CD4-positive, alpha-beta memory T cell (primary cell): ENCODE measurements around the gene SNTG2. TPM values are rescaled to one million over a fixed set of nuclear protein-coding genes. Genes with fewer than 3 reads are reported as not detected.

Experiments
- CTCF ChIA-PET: fragments of 350-600 bp; sonication (Branson Sonifier 250); formaldehyde crosslinking; loops from one replicate; lab custom pipeline; 2021; ENCODE audit warnings: inconsistent platforms; ENCODE audit not compliant: partially characterized antibody; lab: Charles Lee
- POLR2A ChIA-PET: fragments of 350-600 bp; sonication (Branson Sonifier 250); formaldehyde crosslinking; loops from one replicate; lab custom pipeline; 2021; ENCODE audit not compliant: partially characterized antibody; lab: Charles Lee
- DNase-seq, 5 donors: peaks; one replicate each; pipeline versions ENCODE4 v3.0.0 to v3.0.0-alpha.2; 2020 to 2022; ENCODE audit warnings: mixed read lengths in 1 of 5
- H3K27ac ChIP-seq: one replicate; pipeline ENCODE4 v1.7.0; 2013; ENCODE audit warnings: low read depth, low read length
- H3K27me3 ChIP-seq: 2 replicates; pipeline ENCODE4 v1.7.0; 2013; ENCODE audit warnings: mild to moderate bottlenecking, low read length, moderate library complexity; ENCODE audit not compliant: insufficient read depth
- H3K36me3 ChIP-seq: 2 replicates; pipeline ENCODE4 v1.7.0; 2013; ENCODE audit warnings: mild to moderate bottlenecking, low read length, moderate library complexity; ENCODE audit not compliant: insufficient read depth
- H3K4me1 ChIP-seq: 2 replicates; pipeline ENCODE4 v1.7.0; 2013; ENCODE audit warnings: mild to moderate bottlenecking, low read length, moderate library complexity; ENCODE audit not compliant: insufficient read depth
- H3K4me3 ChIP-seq, 2 donors: one replicate each; pipeline ENCODE4 v1.7.0; 2013; ENCODE audit warnings: low read length in 2 of 2, mild to moderate bottlenecking in 1 of 2
- H3K9me3 ChIP-seq, 2 donors: one replicate each; pipeline ENCODE4 v1.7.0; 2013; ENCODE audit warnings: low read length in 2 of 2, control low read depth in 1 of 2; ENCODE audit not compliant: control insufficient read depth in 1 of 2
- H3K27ac Mint-ChIP-seq, 7 donors: one replicate each; pipeline ENCODE4 v1.8.0; 2020 to 2021; ENCODE audit warnings: mixed read lengths in 7 of 7, mild to moderate bottlenecking in 6 of 7, inconsistent platforms in 3 of 7, moderate library complexity in 3 of 7
- H3K27me3 Mint-ChIP-seq, 2 donors: one replicate each; pipeline ENCODE4 v1.8.0; 2020 to 2021; ENCODE audit warnings: mixed read lengths in 2 of 2
- H3K36me3 Mint-ChIP-seq, 2 donors: one replicate each; pipeline ENCODE4 v1.8.0; 2020 to 2021; ENCODE audit warnings: mixed read lengths in 2 of 2, inconsistent platforms in 1 of 2, mild to moderate bottlenecking in 1 of 2
- H3K4me1 Mint-ChIP-seq, 4 donors: one replicate each; pipeline ENCODE4 v1.8.0; 2020 to 2021; ENCODE audit warnings: mixed read lengths in 4 of 4, mild to moderate bottlenecking in 1 of 4
- H3K4me3 Mint-ChIP-seq, 8 donors: one replicate each; pipeline ENCODE4 v1.8.0; 2020 to 2021; ENCODE audit warnings: mixed read lengths in 8 of 8, mild to moderate bottlenecking in 7 of 8, moderate library complexity in 6 of 8, inconsistent platforms in 3 of 8
- H3K9me3 Mint-ChIP-seq, 8 donors: one replicate each; pipeline ENCODE4 v1.8.0; 2020 to 2021; ENCODE audit warnings: mixed read lengths in 8 of 8, mild to moderate bottlenecking in 5 of 8, inconsistent platforms in 3 of 8, moderate library complexity in 1 of 8
- intact Hi-C: fragments of 100-400 bp; cut with micrococcal nuclease; formaldehyde crosslinking; loops from one replicate; pipeline ENCODE4 v1.15.1; 2023
- polyA plus RNA-seq, 2 donors: library from polyadenylated mRNA; unstranded; fragments of 300-500 nt; fragmentation: Illumina TruSeq; gene quantifications; one replicate each; pipeline ENCODE4 v1.2.3, GENCODE V29; 2021
- total RNA-seq, 2 experiments: library from RNA; stranded (reverse); gene quantifications; one replicate each; pipeline ENCODE4 v1.2.3, GENCODE V29; 2021

Gene SNTG2
- total and polyA plus RNA-seq, 4 experiments from 2014 or later, result 0.55 to 1.3 (median 0.96) TPM; not detected in 1

DNA sequence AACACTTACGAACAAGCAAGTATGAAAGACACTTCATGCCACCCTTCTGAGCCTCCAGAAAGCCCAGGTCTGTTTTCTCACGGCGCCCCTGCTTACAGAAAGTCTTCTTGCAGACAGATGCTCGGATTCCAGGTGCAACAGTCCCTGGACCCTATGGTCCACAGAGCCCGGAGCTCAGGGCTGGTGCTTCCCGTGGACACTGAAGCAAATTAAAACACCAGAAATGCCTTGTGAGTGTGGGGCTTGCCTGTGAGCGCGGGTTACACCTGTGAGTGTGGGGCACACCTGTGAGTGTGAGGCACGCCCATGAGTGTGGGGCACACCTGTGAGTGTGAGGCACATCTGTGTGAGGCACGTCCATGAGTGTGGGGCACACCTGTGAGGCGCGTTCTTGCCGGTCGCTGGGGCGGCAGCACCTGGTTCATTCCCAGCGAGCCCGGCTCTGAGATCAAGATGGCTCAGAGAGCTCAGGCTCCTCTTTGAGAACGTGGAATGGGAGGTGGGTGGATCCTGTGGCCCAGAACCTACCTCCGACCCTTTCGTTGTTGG is 257.4 kb downstream of the SNTG2 start:
- Histone ChIP-seq H3K4me1 (no peaks in the 10 kb centered on the region), H3K27me3 (no peaks in the 10 kb centered on the region), H3K9me3 (no peaks in the 10 kb centered on the region), H3K27ac (no peak overlapping the region), H3K4me3 (no peak overlapping the region), H3K36me3 (no peaks in the 10 kb centered on the region)
- no peak for DNase-seq
- no peak overlapping the region for H3K27ac Mint-ChIP-seq
- intact Hi-C loops, result no loop called here
- H3K4me1 Mint-ChIP-seq, result peaks cover 0 to 8% (median under 1%) of the 10 kb centered on the region in 4 donors
- POLR2A ChIA-PET, result no interaction called here
- no peak overlapping the region for H3K4me3 Mint-ChIP-seq
- H3K36me3 Mint-ChIP-seq, result peaks cover 0 to 2% of the 10 kb centered on the region in 2 donors
- peaks cover 0 to 9% (median 5%) of the 10 kb centered on the region in 8 donors for H3K9me3 Mint-ChIP-seq
- H3K27me3 Mint-ChIP-seq, result no peaks in the 10 kb centered on the region
- CTCF ChIA-PET, result no interaction called here

DNA sequence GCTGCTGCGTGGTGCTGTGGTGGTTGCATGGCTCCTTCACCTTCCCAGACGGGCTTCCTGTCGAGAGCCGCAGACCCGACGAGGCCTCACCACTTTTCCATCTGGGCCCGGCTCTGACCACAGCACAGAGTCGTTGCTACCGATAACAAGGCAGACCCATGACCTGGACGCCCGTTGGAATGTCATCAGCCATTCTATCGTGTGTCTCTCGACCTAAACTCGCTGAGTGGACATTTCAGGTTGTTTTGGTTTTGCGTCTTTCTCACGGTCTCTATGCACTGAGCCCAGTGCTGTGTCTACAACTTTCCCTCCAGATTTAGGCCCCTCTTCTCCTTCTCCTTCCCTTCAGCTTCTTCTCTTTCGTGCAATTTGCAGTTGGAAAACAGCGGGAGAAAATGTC is 257.9 kb downstream of the SNTG2 start:
- H3K27me3 Mint-ChIP-seq, result no peaks in the 10 kb centered on the region
- H3K4me1 Mint-ChIP-seq, result peaks cover 0 to 8% (median under 1%) of the 10 kb centered on the region in 4 donors
- H3K9me3 Mint-ChIP-seq, result peaks cover 0 to 13% (median 6%) of the 10 kb centered on the region in 8 donors
- CTCF ChIA-PET, result no interaction called here
- H3K4me3 Mint-ChIP-seq, result no peak overlapping the region
- no peaks in the 10 kb centered on the region for H3K36me3 ChIP-seq
- no peaks in the 10 kb centered on the region for H3K4me1 ChIP-seq
- H3K4me3 ChIP-seq, result no peak overlapping the region
- DNase-seq, result no peak
- POLR2A ChIA-PET, result no interaction called here
- intact Hi-C loops, result no loop called here
- H3K9me3 ChIP-seq, result no peaks in the 10 kb centered on the region
- no peak overlapping the region for H3K27ac Mint-ChIP-seq
- H3K36me3 Mint-ChIP-seq, result peaks cover 0 to 2% of the 10 kb centered on the region in 2 donors
- no peak overlapping the region for H3K27ac ChIP-seq
- no peaks in the 10 kb centered on the region for H3K27me3 ChIP-seq

DNA sequence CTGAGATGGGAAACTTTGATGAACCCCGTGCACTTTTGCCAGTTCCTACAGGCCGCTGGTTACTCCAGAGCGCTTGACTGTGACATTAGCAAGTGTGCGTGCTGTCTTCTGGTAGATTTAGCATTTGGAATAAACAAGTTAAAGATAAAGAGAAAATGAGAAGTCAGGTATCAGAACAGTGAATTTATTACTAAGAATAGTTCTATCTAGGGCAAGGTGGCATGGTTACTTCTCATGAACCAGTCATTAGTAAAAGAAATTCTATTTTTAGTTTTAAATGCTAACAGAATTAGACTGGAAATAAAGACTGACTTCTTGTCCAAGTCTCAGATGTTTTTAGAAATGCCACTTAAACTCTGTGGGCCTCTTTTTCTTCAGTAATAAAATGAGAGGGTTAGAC is 258.6 kb downstream of the SNTG2 start:
- H3K4me1 Mint-ChIP-seq, result peaks cover 0 to 8% (median under 1%) of the 10 kb centered on the region in 4 donors

DNA sequence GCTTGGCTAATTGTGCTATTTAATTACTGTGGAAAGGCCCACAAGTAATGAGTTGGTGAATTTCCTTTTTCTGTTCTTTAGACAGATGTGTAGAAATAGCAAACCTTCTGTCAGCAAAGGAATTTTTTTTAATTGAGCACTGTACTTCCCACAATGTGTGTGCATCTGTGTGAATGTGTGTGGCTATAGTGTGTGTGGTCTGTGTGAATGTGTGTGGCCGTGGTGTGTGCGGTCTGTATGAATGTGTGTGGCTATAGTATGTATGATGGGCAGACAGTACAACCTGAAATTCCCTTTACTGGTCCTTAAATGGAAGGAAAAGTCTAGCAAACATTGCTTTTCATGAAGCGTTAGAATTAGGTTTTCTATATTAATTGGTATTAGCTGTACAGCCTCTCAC is 259.1 kb downstream of the SNTG2 start:
- H3K27ac Mint-ChIP-seq, result no peak overlapping the region
- intact Hi-C loops, result no loop called here
- H3K36me3 Mint-ChIP-seq, result peaks cover 0 to 2% of the 10 kb centered on the region in 2 donors
- H3K4me1 Mint-ChIP-seq, result peaks cover 0 to 8% (median under 1%) of the 10 kb centered on the region in 4 donors
- Histone ChIP-seq H3K36me3 (no peaks in the 10 kb centered on the region), H3K4me3 (no peak overlapping the region), H3K9me3 (no peaks in the 10 kb centered on the region), H3K4me1 (no peaks in the 10 kb centered on the region), H3K27ac (no peak overlapping the region), H3K27me3 (no peaks in the 10 kb centered on the region)
- no peak overlapping the region for H3K4me3 Mint-ChIP-seq
- POLR2A ChIA-PET, result no interaction called here
- CTCF ChIA-PET, result no interaction called here
- DNase-seq, result no peak
- no peaks in the 10 kb centered on the region for H3K27me3 Mint-ChIP-seq
- H3K9me3 Mint-ChIP-seq, result peaks cover 0 to 24% (median 15%) of the 10 kb centered on the region in 8 donors

More for the DNA sequence above, 258.6 kb downstream of the SNTG2 start:
- Mint-ChIP-seq H3K9me3 (peaks cover 0 to 20% (median 12%) of the 10 kb centered on the region in 8 donors), H3K27ac (no peak overlapping the region), H3K36me3 (peaks cover 0 to 2% of the 10 kb centered on the region in 2 donors), H3K27me3 (no peaks in the 10 kb centered on the region), H3K4me3 (no peak overlapping the region)
- no peaks in the 10 kb centered on the region for H3K9me3 ChIP-seq
- H3K27me3 ChIP-seq, result no peaks in the 10 kb centered on the region
- intact Hi-C loops, result no loop called here
- DNase-seq, result no peak
- H3K4me1 ChIP-seq, result no peaks in the 10 kb centered on the region
- no peaks in the 10 kb centered on the region for H3K36me3 ChIP-seq
- H3K4me3 ChIP-seq, result no peak overlapping the region
- no peak overlapping the region for H3K27ac ChIP-seq
- CTCF ChIA-PET, result no interaction called here
- POLR2A ChIA-PET, result no interaction called here

DNA sequence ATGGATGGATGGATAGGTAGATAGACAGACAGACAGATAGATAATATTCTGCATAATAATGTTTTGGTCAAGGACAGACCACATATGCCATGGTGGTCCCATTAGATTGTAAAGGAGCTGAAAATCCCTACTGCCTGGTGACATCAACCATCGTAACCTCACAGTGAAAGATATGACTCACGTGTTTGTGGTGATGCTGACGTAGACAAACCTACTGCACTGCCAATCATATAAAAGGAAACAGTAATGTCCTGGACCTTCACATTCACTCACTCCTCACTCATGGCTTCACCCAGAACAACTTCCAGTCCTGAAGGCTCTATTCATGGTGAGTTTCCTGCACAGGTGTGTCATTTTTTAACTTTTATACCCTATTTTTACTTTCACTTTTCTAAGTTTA is 259.7 kb downstream of the SNTG2 start:
- Mint-ChIP-seq H3K4me3 (no peak overlapping the region), H3K27ac (no peak overlapping the region)
- POLR2A ChIA-PET, result no interaction called here

DNA sequence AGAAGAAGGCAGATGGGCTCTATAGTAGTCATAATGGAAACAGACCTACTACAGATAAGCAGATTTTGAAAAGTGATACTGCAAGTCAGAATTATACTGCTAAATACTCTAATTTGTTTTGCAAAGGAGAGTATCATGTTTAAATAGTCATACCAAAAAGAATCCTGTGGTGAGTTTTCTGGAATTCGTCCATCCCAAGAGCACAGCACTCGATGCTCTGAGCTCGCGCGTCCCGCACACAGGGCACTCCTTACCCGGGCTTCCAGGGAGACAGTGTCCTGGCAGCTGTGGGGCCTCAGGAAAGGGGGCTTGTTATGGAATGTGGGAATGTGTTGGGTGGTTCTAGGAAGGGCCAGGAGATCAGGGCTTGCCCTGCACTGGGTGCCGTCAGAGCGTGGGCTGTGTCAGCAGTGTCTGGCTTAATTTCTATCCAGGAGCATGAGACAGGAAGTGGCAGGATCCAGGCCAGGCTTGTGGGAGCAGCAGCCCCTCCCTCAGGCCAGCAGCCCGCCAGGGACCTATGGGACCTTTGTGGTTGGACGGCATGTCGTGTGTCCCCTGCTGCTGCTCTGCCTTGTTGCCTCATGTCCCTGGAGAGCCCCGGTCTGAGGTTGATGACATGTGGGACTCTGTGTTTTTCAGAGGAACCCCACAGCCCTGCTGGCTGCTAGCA is 269.4 kb downstream of the SNTG2 start:
- H3K4me1 ChIP-seq, result no peaks in the 10 kb centered on the region
- Mint-ChIP-seq H3K27ac (no peak overlapping the region), H3K4me1 (peaks cover 0 to 1% (median 0%) of the 10 kb centered on the region in 4 donors), H3K36me3 (peaks cover 0 to 1% of the 10 kb centered on the region in 2 donors), H3K9me3 (peaks cover under 1 to 6% (median 4%) of the 10 kb centered on the region in 8 donors), H3K27me3 (peaks cover 0 to 4% of the 10 kb centered on the region in 2 donors), H3K4me3 (no peak overlapping the region)
- no peaks in the 10 kb centered on the region for H3K36me3 ChIP-seq
- no peaks in the 10 kb centered on the region for H3K27me3 ChIP-seq
- no peak overlapping the region for H3K27ac ChIP-seq
- DNase-seq, result no peak
- POLR2A ChIA-PET, result no interaction called here
- intact Hi-C loops, result no loop called here
- H3K9me3 ChIP-seq, result no peaks in the 10 kb centered on the region
- CTCF ChIA-PET, result no interaction called here
- H3K4me3 ChIP-seq, result no peak overlapping the region

More for the DNA sequence above, 259.7 kb downstream of the SNTG2 start:
- no peak overlapping the region for H3K27ac ChIP-seq
- no peaks in the 10 kb centered on the region for H3K36me3 ChIP-seq
- no peak overlapping the region for H3K4me3 ChIP-seq
- intact Hi-C loops, result no loop called here
- H3K9me3 ChIP-seq, result no peaks in the 10 kb centered on the region
- H3K27me3 ChIP-seq, result no peaks in the 10 kb centered on the region
- CTCF ChIA-PET, result no interaction called here
- Mint-ChIP-seq H3K27me3 (no peaks in the 10 kb centered on the region), H3K9me3 (peaks cover 3 to 29% (median 18%) of the 10 kb centered on the region in 8 donors), H3K4me1 (peaks cover 0 to 8% (median under 1%) of the 10 kb centered on the region in 4 donors), H3K36me3 (peaks cover 0 to 2% of the 10 kb centered on the region in 2 donors)
- DNase-seq, result no peak
- H3K4me1 ChIP-seq, result no peaks in the 10 kb centered on the region

DNA sequence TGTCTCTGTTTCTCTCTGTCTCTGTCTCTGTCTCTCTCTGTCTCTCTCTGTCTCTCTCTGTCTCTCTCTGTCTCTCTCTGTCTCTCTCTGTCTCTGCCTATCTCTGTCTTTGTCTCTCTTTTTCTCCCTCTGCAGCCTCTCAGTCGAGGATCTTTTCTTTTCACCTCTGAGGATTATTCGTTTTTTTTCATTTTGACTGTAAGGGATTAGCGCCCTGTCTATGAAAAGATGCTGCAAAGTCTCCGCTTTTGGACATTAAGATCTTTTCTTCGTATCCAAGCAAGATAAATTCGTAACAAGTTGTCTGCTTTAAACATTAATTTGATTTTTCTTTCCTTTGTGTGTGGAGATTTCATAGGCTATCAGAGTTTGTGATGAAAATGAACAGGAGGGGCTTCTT is 271.4 kb downstream of the SNTG2 start:
- Mint-ChIP-seq H3K27me3 (peaks cover 0 to 4% of the 10 kb centered on the region in 2 donors), H3K36me3 (peaks cover 0 to 1% of the 10 kb centered on the region in 2 donors), H3K27ac (peak overlapping the region in 2 of 7 donors; percentile 17 to 53), H3K4me1 (peaks cover 0 to 1% (median 0%) of the 10 kb centered on the region in 4 donors), H3K9me3 (peaks cover 0 to 3% (median 0%) of the 10 kb centered on the region in 8 donors), H3K4me3 (no peak overlapping the region)
- intact Hi-C loops, result no loop called here
- no peak for DNase-seq
- H3K9me3 ChIP-seq, result no peaks in the 10 kb centered on the region
- no peak overlapping the region for H3K4me3 ChIP-seq
- no peaks in the 10 kb centered on the region for H3K36me3 ChIP-seq
- no peaks in the 10 kb centered on the region for H3K27me3 ChIP-seq
- no peak overlapping the region for H3K27ac ChIP-seq
- ChIA-PET POLR2A (no interaction called here), CTCF (no interaction called here)
- no peaks in the 10 kb centered on the region for H3K4me1 ChIP-seq
